ENCODE results near the gene ELMO3. TPM values are rescaled to one million over a fixed set of nuclear protein-coding genes. Genes with fewer than 3 reads are reported as not detected.

ELMO3 gene
- total RNA-seq (1 to 10 TPM; 5.0 to 5.3 TPM), polyA plus RNA-seq (not detected)

GRCh38 chr16:67199011-67199807 is at the start of gene ELMO3:
ELMO3 (plus strand) TSS chr16:67199131; CDS start chr16:67199327, 196 bp downstream.
- Histone ChIP-seq H3K27ac (ENCODE audit: low read depth, low read length) (no peak within 1 kb of the TSS), H3K9me3 (ENCODE audit: low read length) (no peaks in the 10 kb centered on the region), H3K27me3 (ENCODE audit: insufficient read depth, low read length, poor library complexity, severe bottlenecking) (no peaks in the 10 kb centered on the region), H3K4me3 (ENCODE audit: low read length) (no peak within 1 kb of the TSS), H3K4me1 (ENCODE audit: insufficient read depth, low read length) (no peaks in the 10 kb centered on the region), H3K36me3 (ENCODE audit: insufficient read depth, low read length) (peaks cover 42% of the 10 kb centered on the region)
- H3K4me3 Mint-ChIP-seq = peak within 1 kb of the TSS in 1 of 7 donors; percentile 7
- ChIA-PET POLR2A (no interaction called here), CTCF (no interaction called here)
- H3K9me3 Mint-ChIP-seq = no peaks in the 10 kb centered on the region
- H3K36me3 Mint-ChIP-seq = peaks cover 8 to 83% (median 11%) of the 10 kb centered on the region in 3 donors
- DNase-seq = no peak
- H3K27me3 Mint-ChIP-seq = no peaks in the 10 kb centered on the region
- peak within 1 kb of the TSS in 4 of 8 donors; percentile 20 to 79 (median 56) for H3K27ac Mint-ChIP-seq
- H3K4me1 Mint-ChIP-seq = peaks cover 10 to 34% (median 25%) of the 10 kb centered on the region in 3 donors

- Histone ChIP-seq H3K27ac (ENCODE audit: low read depth, low read length) (no peak overlapping the region), H3K9me3 (ENCODE audit: low read length) (no peaks in the 10 kb centered on the region), H3K36me3 (ENCODE audit: insufficient read depth, low read length) (peaks cover 13% of the 10 kb centered on the region), H3K4me1 (ENCODE audit: insufficient read depth, low read length) (peaks cover 7% of the 10 kb centered on the region), H3K27me3 (ENCODE audit: insufficient read depth, low read length, poor library complexity, severe bottlenecking) (no peaks in the 10 kb centered on the region), H3K4me3 (ENCODE audit: low read length) (no peak overlapping the region)
- CTCF ChIA-PET = interaction anchor here (0.9 to 1.3 kb wide), 2 partner anchors 36 to 48 kb away, joined by 3 to 4 read pairs; no protein-coding TSS in a partner anchor
- no peaks in the 10 kb centered on the region for H3K9me3 Mint-ChIP-seq
- H3K36me3 Mint-ChIP-seq = peaks cover 5 to 39% (median 7%) of the 10 kb centered on the region in 3 donors
- H3K27ac Mint-ChIP-seq = no peak overlapping the region
- POLR2A ChIA-PET = no interaction called here
- DNase-seq = no peak
- peaks cover 0 to 6% of the 10 kb centered on the region in 2 donors for H3K27me3 Mint-ChIP-seq
- H3K4me3 Mint-ChIP-seq = peak overlapping the region in 6 of 7 donors; percentile 32 to 57 (median 44)
- peaks cover 21 to 40% (median 24%) of the 10 kb centered on the region in 3 donors for H3K4me1 Mint-ChIP-seq
Observed at GRCh38 chr16:67149276-67150046, 49.5 kb upstream of the ELMO3 start.

GRCh38 chr16:67150047-67150832 is 48.7 kb upstream of the ELMO3 start:
- peak in 2 of 5 donors; percentile 26 to 36 for DNase-seq
- Mint-ChIP-seq H3K36me3 (peaks cover 5 to 31% (median 7%) of the 10 kb centered on the region in 3 donors), H3K9me3 (no peaks in the 10 kb centered on the region), H3K4me3 (peak overlapping the region in 5 of 7 donors; percentile 19 to 87 (median 78)), H3K27me3 (peaks cover 0 to 6% of the 10 kb centered on the region in 2 donors), H3K27ac (no peak overlapping the region), H3K4me1 (peaks cover 21 to 42% (median 24%) of the 10 kb centered on the region in 3 donors)
- ChIA-PET CTCF (interaction anchor here (1.3 to 17.6 kb wide), 5 partner anchors 15 to 173 kb away, joined by 3 to 205 read pairs (median 56); partner anchors contain the start of genes EXOC3L1, FBXL8, HSF4 and MATCAP1), POLR2A (interaction anchor here (0.5 to 2.8 kb wide), 4 partner anchors 9 to 82 kb away, joined by 3 to 9 read pairs (median 6); partner anchors contain the start of genes FBXL8 and TRADD)
- Histone ChIP-seq H3K4me1 (ENCODE audit: insufficient read depth, low read length) (peaks cover 7% of the 10 kb centered on the region), H3K27ac (ENCODE audit: low read depth, low read length) (no peak overlapping the region), H3K36me3 (ENCODE audit: insufficient read depth, low read length) (peaks cover 9% of the 10 kb centered on the region), H3K9me3 (ENCODE audit: low read length) (no peaks in the 10 kb centered on the region), H3K4me3 (ENCODE audit: low read length) (peak overlapping the region; percentile 46), H3K27me3 (ENCODE audit: insufficient read depth, low read length, poor library complexity, severe bottlenecking) (no peaks in the 10 kb centered on the region)

GRCh38 chr16:67150833-67151396 is 48.0 kb upstream of the ELMO3 start, which contains the start of gene B3GNT9:
B3GNT9 (minus strand) TSS chr16:67150998; CDS start chr16:67150485, 513 bp downstream.
- H3K27me3 Mint-ChIP-seq = peaks cover 0 to 6% of the 10 kb centered on the region in 2 donors
- Histone ChIP-seq H3K4me3 (ENCODE audit: low read length) (peak within 1 kb of the TSS; percentile 46), H3K27me3 (ENCODE audit: insufficient read depth, low read length, poor library complexity, severe bottlenecking) (no peaks in the 10 kb centered on the region), H3K9me3 (ENCODE audit: low read length) (no peaks in the 10 kb centered on the region), H3K4me1 (ENCODE audit: insufficient read depth, low read length) (peaks cover 12% of the 10 kb centered on the region), H3K27ac (ENCODE audit: low read depth, low read length) (no peak within 1 kb of the TSS), H3K36me3 (ENCODE audit: insufficient read depth, low read length) (peaks cover 9% of the 10 kb centered on the region)
- DNase-seq = peak in 1 of 5 donors; percentile 21
- H3K4me1 Mint-ChIP-seq = peaks cover 24 to 49% (median 26%) of the 10 kb centered on the region in 3 donors
- peak within 1 kb of the TSS in 7 of 8 donors; percentile 33 to 84 (median 68) for H3K27ac Mint-ChIP-seq
- no peaks in the 10 kb centered on the region for H3K9me3 Mint-ChIP-seq
- ChIA-PET POLR2A (interaction anchor here (0.9 to 2.8 kb wide), 4 partner anchors 8 to 172 kb away, joined by 3 to 9 read pairs (median 6); partner anchors contain the start of genes FBXL8 and TRADD), CTCF (interaction anchor here (1.3 to 17.6 kb wide), 6 partner anchors 14 to 174 kb away, joined by 3 to 205 read pairs (median 30); partner anchors contain the start of genes EXOC3L1, FBXL8, HSF4 and MATCAP1)
- peaks cover 5 to 24% (median 7%) of the 10 kb centered on the region in 3 donors for H3K36me3 Mint-ChIP-seq
- peak within 1 kb of the TSS; percentile 68 to 87 (median 78) for H3K4me3 Mint-ChIP-seq

- no peak overlapping the region for H3K27ac ChIP-seq (ENCODE audit: low read depth, low read length)
- H3K36me3 ChIP-seq (ENCODE audit: insufficient read depth, low read length) = peaks cover 8% of the 10 kb centered on the region
- Mint-ChIP-seq H3K4me3 (peak overlapping the region; percentile 68 to 87 (median 78)), H3K27ac (peak overlapping the region in 6 of 8 donors; percentile 33 to 84 (median 63)), H3K4me1 (peaks cover 30 to 55% (median 33%) of the 10 kb centered on the region in 3 donors), H3K27me3 (peaks cover 0 to 6% of the 10 kb centered on the region in 2 donors), H3K9me3 (no peaks in the 10 kb centered on the region), H3K36me3 (peaks cover 5 to 18% (median 7%) of the 10 kb centered on the region in 3 donors)
- CTCF ChIA-PET = interaction anchor here (1.0 to 17.6 kb wide), 9 partner anchors 13 to 175 kb away, joined by 3 to 205 read pairs (median 4); partner anchors contain the start of genes EXOC3L1, FBXL8, HSF4 and MATCAP1
- no peak for DNase-seq
- H3K4me3 ChIP-seq (ENCODE audit: low read length) = no peak overlapping the region
- no peaks in the 10 kb centered on the region for H3K9me3 ChIP-seq (ENCODE audit: low read length)
- no peaks in the 10 kb centered on the region for H3K27me3 ChIP-seq (ENCODE audit: insufficient read depth, low read length, poor library complexity, severe bottlenecking)
- POLR2A ChIA-PET = interaction anchor here (0.6 to 2.8 kb wide), 4 partner anchors 8 to 842 kb away, joined by 4 to 9 read pairs (median 8); partner anchors contain the start of genes FBXL8 and TRADD
- peaks cover 19% of the 10 kb centered on the region for H3K4me1 ChIP-seq (ENCODE audit: insufficient read depth, low read length)
Observed at GRCh38 chr16:67151431-67152097, 47.4 kb upstream of the ELMO3 start.

- Mint-ChIP-seq H3K4me1 (peaks cover 54 to 69% (median 56%) of the 10 kb centered on the region in 3 donors), H3K4me3 (peak overlapping the region; percentile 48 to 89 (median 73))
- H3K4me3 ChIP-seq (ENCODE audit: low read length) = no peak overlapping the region
Observed at GRCh38 chr16:67154578-67155294, 44.2 kb upstream of the ELMO3 start.

More at GRCh38 chr16:67154578-67155294, 44.2 kb upstream of the ELMO3 start:
- no peak overlapping the region for H3K27ac ChIP-seq (ENCODE audit: low read depth, low read length)
- Mint-ChIP-seq H3K36me3 (peaks cover 0 to 12% (median 0%) of the 10 kb centered on the region in 3 donors), H3K9me3 (no peaks in the 10 kb centered on the region), H3K27me3 (no peaks in the 10 kb centered on the region), H3K27ac (peak overlapping the region in 4 of 8 donors; percentile 17 to 98 (median 63))
- H3K9me3 ChIP-seq (ENCODE audit: low read length) = no peaks in the 10 kb centered on the region
- ChIA-PET POLR2A (interaction anchor here (0.5 to 2.1 kb wide), 6 partner anchors 15 to 141 kb away, joined by 3 to 10 read pairs (median 4); partner anchors contain the start of genes CBFB and NOL3), CTCF (interaction anchor here (0.5 to 17.6 kb wide), 55 partner anchors 8 to 326 kb away, joined by 3 to 205 read pairs (median 4); partner anchors contain the start of genes ATP6V0D1, CBFB, EXOC3L1 and FBXL8)
- H3K4me1 ChIP-seq (ENCODE audit: insufficient read depth, low read length) = peaks cover 41% of the 10 kb centered on the region
- H3K36me3 ChIP-seq (ENCODE audit: insufficient read depth, low read length) = no peaks in the 10 kb centered on the region
- no peaks in the 10 kb centered on the region for H3K27me3 ChIP-seq (ENCODE audit: insufficient read depth, low read length, poor library complexity, severe bottlenecking)
- no peak for DNase-seq

All from CD8-positive, alpha-beta memory T cell (primary cell).